ENCODE results near the gene NEAT1. TPM values are rescaled to one million over a fixed set of nuclear protein-coding genes. Genes with fewer than 3 reads are reported as not detected.

Gene NEAT1
- total and polyA plus RNA-seq, 2 of the 8 experiments (the other 6 are each of a cell fraction or from before 2014, with no cell fraction given) = 2.4 to 10.7 TPM

GRCh38 chr11:65444314-65445051 lies 21.9 kb downstream of the NEAT1 start:
- H2BK15ac ChIP-seq (ENCODE audit: low read length) = no peak overlapping the region
- no peak overlapping the region for H2AFZ ChIP-seq (ENCODE audit: low read length)
- H3K36me3 ChIP-seq (ENCODE audit: control insufficient read depth in 2 of 4, insufficient read depth in 4 of 4, low read length in 3 of 4) = no peaks in the 10 kb centered on the region
- H3K79me2 ChIP-seq (ENCODE audit: control insufficient read depth in 1 of 2, insufficient read depth in 2 of 2, low read length in 2 of 2) = no peaks in the 10 kb centered on the region
- H3K27me3 ChIP-seq (replicated peaks in 1 of 4; ENCODE audit: control insufficient read depth in 3 of 4, extremely low read depth in 1 of 4, insufficient read depth in 3 of 4, low read length in 3 of 4) = no peaks in the 10 kb centered on the region
- H3K9ac ChIP-seq (replicated peaks in 1 of 4; ENCODE audit: extremely low read depth in 1 of 4, low read depth in 3 of 4, low read length in 3 of 4) = no peak overlapping the region
- H2BK120ac ChIP-seq (replicated peaks; ENCODE audit: low read depth, low read length) = no peak overlapping the region
- no peak overlapping the region for H3K27ac ChIP-seq (ENCODE audit: low read depth, low read length)
- 97% methylated on average over 14 of the region's 14 CpGs; no CpG with 5 or more reads in 1 of the 2 experiments for WGBS, 2 experiments (ENCODE audit: extremely low coverage in 1 of 2, insufficient coverage in 1 of 2, insufficient read length in 1 of 2, insufficient replicate concordance in 2 of 2, low coverage in 1 of 2, low lambda C conversion rate in 2 of 2, missing lambda C conversion rate in 1 of 2)
- no peak overlapping the region for H2BK5ac ChIP-seq (ENCODE audit: low read depth, low read length)
- no peak for TF ChIP-seq BRCA1 (IDR thresholded peaks at IDR 0.05; ENCODE audit: low read depth, low read length)
- no peak for TF ChIP-seq RNF2 (IDR thresholded peaks at IDR 0.05; ENCODE audit: borderline replicate concordance, low read depth, low read length, missing control alignments, poor library complexity, severe bottlenecking)
- no peak for TF ChIP-seq SRF (IDR thresholded peaks at IDR 0.05; ENCODE audit: low read depth, low read length)
- no peak overlapping the region for H3K23ac ChIP-seq (ENCODE audit: insufficient read length)
- no peaks in the 10 kb centered on the region; the same call in 1 of the 2 replicates for H3K23me2 ChIP-seq (ENCODE audit: low read depth, low read length)
- DNase-seq (ENCODE audit: low read depth in 1 of 2, low spot score in 2 of 2) (no peak), FAIRE-seq (no peak)
- no peak overlapping the region for H3K14ac ChIP-seq (ENCODE audit: insufficient read length)
- no peak overlapping the region for H3K4me2 ChIP-seq (ENCODE audit: insufficient read depth in 1 of 2, low read depth in 2 of 2, low read length in 2 of 2)
- POLR2A ChIA-PET (ENCODE audit: partially characterized antibody) = interaction anchor here (0.6 to 9.4 kb wide), 9 partner anchors 11 to 90 kb away, joined by 3 to 79 read pairs (median 7); partner anchors contain the start of genes MALAT1 and NEAT1
- H4K5ac ChIP-seq (ENCODE audit: insufficient read length, low read depth, low read length) = no peak overlapping the region
- H3K56ac ChIP-seq (replicated peaks; ENCODE audit: insufficient read length, low read depth, low read length) = no peak overlapping the region
- no peak overlapping the region for H4K91ac ChIP-seq (replicated peaks; ENCODE audit: insufficient read length, low read length)
- H2AK5ac ChIP-seq (ENCODE audit: low read depth, low read length) = no peak overlapping the region
- H3K4ac ChIP-seq (replicated peaks; ENCODE audit: insufficient read length, low read depth, low read length) = no peak overlapping the region
- H4K8ac ChIP-seq (ENCODE audit: extremely low read depth, insufficient read depth, low read length) = no peak overlapping the region
- H3K4me1 ChIP-seq (replicated peaks in 1 of 4; ENCODE audit: control insufficient read depth in 3 of 4, insufficient read depth in 4 of 4, low read length in 3 of 4) = no peaks in the 10 kb centered on the region; a peak in 4 of 7 replicates
- H3K79me1 ChIP-seq (ENCODE audit: low read depth, low read length) = no peaks in the 10 kb centered on the region
- peaks cover 0 to 1% of the 10 kb centered on the region in 2 experiments for H4K20me1 ChIP-seq (replicated peaks in 1 of 2; ENCODE audit: control insufficient read depth in 1 of 2, insufficient read depth in 2 of 2, low read length in 2 of 2)
- no peak overlapping the region for H2BK20ac ChIP-seq (ENCODE audit: low read length)
- CTCF ChIA-PET (ENCODE audit: partially characterized antibody) = interaction anchor here (0.6 to 5.4 kb wide), 8 partner anchors 24 to 66 kb away, joined by 3 to 42 read pairs (median 4); no protein-coding TSS in a partner anchor
- no peak overlapping the region for H2BK12ac ChIP-seq (ENCODE audit: low read depth, low read length)
- no peaks in the 10 kb centered on the region for H3K9me3 ChIP-seq (ENCODE audit: insufficient read depth in 2 of 2, low read depth in 1 of 2, low read length in 1 of 2)
- H3K4me3 ChIP-seq (ENCODE audit: extremely low read depth in 1 of 4, insufficient read depth in 2 of 4, low read depth in 3 of 4, low read length in 4 of 4) = no peak overlapping the region
- H3K18ac ChIP-seq (ENCODE audit: extremely low read depth, low read length) = no peak overlapping the region

All from H1 (cell line).